ENCODE measurements around the gene CHN2. TPM values are rescaled to one million over a fixed set of nuclear protein-coding genes. Genes with fewer than 3 reads are reported as not detected.

Gene CHN2
- total RNA-seq, 2 experiments from 2014 or later = 2.1 to 3.5 TPM

DNA sequence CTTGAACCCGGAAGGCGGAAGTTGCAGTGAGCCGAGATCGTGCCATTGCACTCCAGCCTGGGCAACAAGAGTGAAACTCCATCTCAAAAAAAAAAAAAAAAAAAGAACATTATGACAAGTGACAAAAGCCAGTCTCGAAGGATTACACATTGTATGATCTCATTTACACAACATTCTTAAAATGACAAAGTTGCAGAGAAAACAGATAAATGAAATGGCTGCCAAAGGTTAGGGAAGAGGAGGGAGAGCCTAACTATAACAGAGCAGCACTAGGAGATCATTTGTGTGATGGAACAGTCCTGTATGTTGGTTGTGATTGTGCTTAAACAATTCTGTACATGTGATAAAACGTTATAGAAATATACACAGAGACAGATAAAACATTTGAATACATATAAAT, 32.0 kb upstream of the CHN2 start:
- DNase-seq (no peak), ATAC-seq (ENCODE audit: poor library complexity) (no peak)
- POLR2A ChIA-PET = no interaction called here
- TF ChIP-seq, protein P1, sequence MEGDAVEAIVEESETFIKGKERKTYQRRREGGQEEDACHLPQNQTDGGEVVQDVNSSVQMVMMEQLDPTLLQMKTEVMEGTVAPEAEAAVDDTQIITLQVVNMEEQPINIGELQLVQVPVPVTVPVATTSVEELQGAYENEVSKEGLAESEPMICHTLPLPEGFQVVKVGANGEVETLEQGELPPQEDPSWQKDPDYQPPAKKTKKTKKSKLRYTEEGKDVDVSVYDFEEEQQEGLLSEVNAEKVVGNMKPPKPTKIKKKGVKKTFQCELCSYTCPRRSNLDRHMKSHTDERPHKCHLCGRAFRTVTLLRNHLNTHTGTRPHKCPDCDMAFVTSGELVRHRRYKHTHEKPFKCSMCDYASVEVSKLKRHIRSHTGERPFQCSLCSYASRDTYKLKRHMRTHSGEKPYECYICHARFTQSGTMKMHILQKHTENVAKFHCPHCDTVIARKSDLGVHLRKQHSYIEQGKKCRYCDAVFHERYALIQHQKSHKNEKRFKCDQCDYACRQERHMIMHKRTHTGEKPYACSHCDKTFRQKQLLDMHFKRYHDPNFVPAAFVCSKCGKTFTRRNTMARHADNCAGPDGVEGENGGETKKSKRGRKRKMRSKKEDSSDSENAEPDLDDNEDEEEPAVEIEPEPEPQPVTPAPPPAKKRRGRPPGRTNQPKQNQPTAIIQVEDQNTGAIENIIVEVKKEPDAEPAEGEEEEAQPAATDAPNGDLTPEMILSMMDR (IDR thresholded peaks at IDR 0.05) = no peak
- Mint-ChIP-seq H3K27me3 (peaks cover 21% of the 10 kb centered on the region), H3K27ac (no peak overlapping the region), H3K9me3 (peaks cover 3% of the 10 kb centered on the region), H3K4me1 (ENCODE audit: low read depth) (no peaks in the 10 kb centered on the region), H3K4me3 (no peak overlapping the region), H3K36me3 (ENCODE audit: low read depth) (no peaks in the 10 kb centered on the region)
- H3K4me3 ChIP-seq (ENCODE audit: low read length) = no peak overlapping the region
- H3K27me3 ChIP-seq (ENCODE audit: control insufficient read depth in 1 of 2, insufficient read depth in 2 of 2, low read length in 2 of 2) = no peaks in the 10 kb centered on the region
- CTCF ChIA-PET = no interaction called here
- no peak overlapping the region for H3K27ac ChIP-seq (ENCODE audit: low read depth in 1 of 2, low read length in 2 of 2)
- intact Hi-C loops (cut with DNase I, micrococcal nuclease) = no loop called here
- H3K36me3 ChIP-seq (ENCODE audit: insufficient read depth, low read length) = no peaks in the 10 kb centered on the region
- no peaks in the 10 kb centered on the region for H3K4me1 ChIP-seq (ENCODE audit: insufficient read depth, low read length)
- H3K9me3 ChIP-seq (ENCODE audit: control insufficient read depth in 1 of 2, insufficient read depth in 1 of 2, low read length in 2 of 2) = no peaks in the 10 kb centered on the region

DNA sequence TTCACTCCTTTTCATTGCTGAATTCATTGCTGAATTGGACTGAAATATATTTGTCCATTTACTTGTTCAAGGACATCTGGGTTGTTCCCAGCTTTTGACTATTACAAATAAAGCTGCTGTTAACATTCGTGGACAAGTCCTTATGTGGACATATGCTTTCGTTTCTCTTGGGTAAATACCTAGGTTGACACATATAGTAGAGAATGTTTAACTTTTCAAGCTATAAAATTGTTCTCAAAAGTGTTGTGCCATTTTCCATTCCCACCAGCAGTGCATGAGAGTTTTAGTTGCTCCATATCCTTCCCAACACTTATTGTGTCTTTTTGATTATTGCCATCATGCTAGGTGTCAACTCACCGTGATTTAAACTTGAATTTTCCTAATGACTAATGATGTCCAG, 30.7 kb upstream of the CHN2 start:
- Mint-ChIP-seq H3K36me3 (ENCODE audit: low read depth) (no peaks in the 10 kb centered on the region), H3K4me1 (ENCODE audit: low read depth) (no peaks in the 10 kb centered on the region), H3K9me3 (peaks cover 3% of the 10 kb centered on the region), H3K27me3 (peaks cover 13% of the 10 kb centered on the region), H3K4me3 (no peak overlapping the region), H3K27ac (no peak overlapping the region)
- H3K27ac ChIP-seq (ENCODE audit: low read depth in 1 of 2, low read length in 2 of 2) = no peak overlapping the region
- H3K4me1 ChIP-seq (ENCODE audit: insufficient read depth, low read length) = no peaks in the 10 kb centered on the region
- no peaks in the 10 kb centered on the region for H3K9me3 ChIP-seq (ENCODE audit: control insufficient read depth in 1 of 2, insufficient read depth in 1 of 2, low read length in 2 of 2)
- no peaks in the 10 kb centered on the region for H3K27me3 ChIP-seq (ENCODE audit: control insufficient read depth in 1 of 2, insufficient read depth in 2 of 2, low read length in 2 of 2)
- DNase-seq (no peak), ATAC-seq (ENCODE audit: poor library complexity) (no peak)
- no peak overlapping the region for H3K4me3 ChIP-seq (ENCODE audit: low read length)
- ChIA-PET POLR2A (no interaction called here), CTCF (no interaction called here)
- H3K36me3 ChIP-seq (ENCODE audit: insufficient read depth, low read length) = no peaks in the 10 kb centered on the region
- intact Hi-C loops (cut with DNase I, micrococcal nuclease) = no loop called here
- TF ChIP-seq, protein P1 (IDR thresholded peaks at IDR 0.05) = no peak

DNA sequence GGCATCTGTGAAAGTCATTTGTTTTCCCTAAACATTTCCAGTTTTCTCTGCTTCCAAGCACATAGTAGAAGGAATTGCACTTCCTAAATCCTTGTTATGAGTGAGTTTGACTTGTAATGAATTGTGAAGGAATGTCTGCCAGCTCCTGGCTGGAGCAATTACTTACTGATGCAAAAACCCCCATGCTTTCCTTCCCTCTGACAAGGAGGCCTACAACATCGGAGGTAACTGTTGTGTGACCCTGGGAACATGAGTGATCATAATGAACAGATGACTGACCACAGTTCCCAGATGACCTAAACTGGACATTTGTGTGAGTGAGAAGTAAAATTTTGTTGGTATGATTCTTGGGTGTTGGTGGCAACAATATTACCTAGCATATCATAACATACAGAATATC, 26.9 kb upstream of the CHN2 start:
- no peak overlapping the region for H3K4me3 Mint-ChIP-seq
- no peaks in the 10 kb centered on the region for H3K9me3 ChIP-seq (ENCODE audit: control insufficient read depth in 1 of 2, insufficient read depth in 1 of 2, low read length in 2 of 2)
- DNase-seq (no peak), ATAC-seq (ENCODE audit: poor library complexity) (no peak)
- no peaks in the 10 kb centered on the region for H3K4me1 ChIP-seq (ENCODE audit: insufficient read depth, low read length)
- no peaks in the 10 kb centered on the region for H3K4me1 Mint-ChIP-seq (ENCODE audit: low read depth)
- H3K27me3 Mint-ChIP-seq = peaks cover 7% of the 10 kb centered on the region
- no peaks in the 10 kb centered on the region for H3K36me3 Mint-ChIP-seq (ENCODE audit: low read depth)
- ChIA-PET POLR2A (no interaction called here), CTCF (no interaction called here)
- H3K9me3 Mint-ChIP-seq = peaks cover 3% of the 10 kb centered on the region
- no peak overlapping the region for H3K27ac Mint-ChIP-seq
- H3K27me3 ChIP-seq (ENCODE audit: control insufficient read depth in 1 of 2, insufficient read depth in 2 of 2, low read length in 2 of 2) = no peaks in the 10 kb centered on the region
- no peak overlapping the region for H3K4me3 ChIP-seq (ENCODE audit: low read length)
- H3K27ac ChIP-seq (ENCODE audit: low read depth in 1 of 2, low read length in 2 of 2) = no peak overlapping the region
- no peaks in the 10 kb centered on the region for H3K36me3 ChIP-seq (ENCODE audit: insufficient read depth, low read length)
- TF ChIP-seq, protein P1 (IDR thresholded peaks at IDR 0.05) = no peak
- intact Hi-C loops (cut with DNase I, micrococcal nuclease) = no loop called here

Data from CD4-positive, alpha-beta T cell (primary cell).